ENCODE results near the gene ABCC12.
"Not testable (repeated sequence)": the region's sequence is repeated elsewhere in the genome, so short reads cannot be mapped to it uniquely, and the experiment has no call there.

Gene ABCC12

GRCh38 chr16:48155926-48156789 lies at the start of gene ABCC12:
TSS of gene ABCC12 (minus strand) at chr16:48155993. CDS start at chr16:48146424, 9,569 bp downstream.
- DNase-seq = no peak

- no peak for DNase-seq
These were observed 49.0 kb upstream of the ABCC12 start for GRCh38 chr16:48204825-48205151.

GRCh38 chr16:48203974-48204824 lies 48.4 kb upstream of the ABCC12 start:
- no peak for DNase-seq

- DNase-seq = no peak
These were observed 45.9 kb upstream of the ABCC12 start for GRCh38 chr16:48201515-48202201.

GRCh38 chr16:48197294-48197693 lies 41.5 kb upstream of the ABCC12 start:
- no peak for DNase-seq

GRCh38 chr16:48194828-48195556 lies 39.2 kb upstream of the ABCC12 start:
- no peak for DNase-seq

GRCh38 chr16:48193846-48194245 lies 38.1 kb upstream of the ABCC12 start:
- no peak for DNase-seq

GRCh38 chr16:48188449-48189102 lies 32.8 kb upstream of the ABCC12 start:
- DNase-seq = no peak

GRCh38 chr16:48187779-48188178 lies 32.0 kb upstream of the ABCC12 start:
- DNase-seq = no peak

GRCh38 chr16:48184681-48185080 lies 28.9 kb upstream of the ABCC12 start:
- DNase-seq = no peak

- no peak for DNase-seq
These were observed 27.3 kb upstream of the ABCC12 start for GRCh38 chr16:48182979-48183537.

- not testable (repeated sequence) for DNase-seq
These were observed 26.1 kb upstream of the ABCC12 start for GRCh38 chr16:48181746-48182520.

GRCh38 chr16:48180868-48181480 lies 25.2 kb upstream of the ABCC12 start:
- DNase-seq = no peak

- no peak for DNase-seq
These were observed 21.0 kb upstream of the ABCC12 start for GRCh38 chr16:48176635-48177408.

- no peak for DNase-seq
These were observed 18.1 kb upstream of the ABCC12 start for GRCh38 chr16:48173889-48174288.

GRCh38 chr16:48172682-48173081 lies 16.9 kb upstream of the ABCC12 start:
- DNase-seq = no peak

- no peak for DNase-seq
These were observed 14.1 kb upstream of the ABCC12 start for GRCh38 chr16:48169896-48170295.

GRCh38 chr16:48168075-48168474 lies 12.3 kb upstream of the ABCC12 start:
- no peak for DNase-seq

GRCh38 chr16:48166617-48167016 lies 10.8 kb upstream of the ABCC12 start:
- not testable (repeated sequence) for DNase-seq
